MM.1S (cell line): ENCODE results near the gene ST6GAL1.

Source experiments
- DNase-seq: peaks from one replicate; pipeline ENCODE4 v3.0.0-alpha.2; 2015
- H2AFZ ChIP-seq: fragments of 300-600 bp; sonication (generic); 2 replicates; pipeline ENCODE4 v1.6.0; 2016; ENCODE audit warnings: antibody characterized with exemption, low read length
- H3F3A ChIP-seq: fragments of 300-600 bp; sonication (generic); 2 replicates; pipeline ENCODE4 v1.6.1; 2016; ENCODE audit warnings: mild to moderate bottlenecking, antibody characterized with exemption, low read length, moderate library complexity, mixed read lengths; ENCODE audit not compliant: insufficient read depth
- H3K27ac ChIP-seq: fragments of 300-600 bp; sonication (generic); 2 replicates; pipeline ENCODE4 v1.5.1; 2016; ENCODE audit warnings: mild to moderate bottlenecking, low read length
- H3K27me3 ChIP-seq: fragments of 300-600 bp; sonication (generic); replicated peaks from 2 replicates; pipeline ENCODE4 v1.6.0; 2016; ENCODE audit warnings: low read length; ENCODE audit not compliant: insufficient read depth
- H3K36me3 ChIP-seq: fragments of 300-600 bp; sonication (generic); replicated peaks from 2 replicates; pipeline ENCODE4 v1.6.1; 2016; ENCODE audit warnings: mild to moderate bottlenecking, low read length, mixed read lengths; ENCODE audit not compliant: insufficient read depth
- H3K4me1 ChIP-seq: fragments of 300-600 bp; sonication (generic); 2 replicates; pipeline ENCODE4 v1.6.1; 2016; ENCODE audit warnings: low read length, mixed read lengths
- H3K4me2 ChIP-seq: fragments of 300-600 bp; sonication (generic); 2 replicates; pipeline ENCODE4 v1.6.0; 2016; ENCODE audit warnings: low read depth, low read length
- H3K4me3 ChIP-seq: fragments of 300-600 bp; sonication (generic); 2 replicates; pipeline ENCODE4 v1.5.1; 2016; ENCODE audit warnings: low read length, mixed read lengths
- H3K79me2 ChIP-seq: fragments of 300-600 bp; sonication (generic); 2 replicates; pipeline ENCODE4 v1.6.1; 2016; ENCODE audit warnings: mixed run types, low read length, mixed read lengths
- H3K9ac ChIP-seq: fragments of 300-600 bp; sonication (generic); 2 replicates; pipeline ENCODE4 v1.6.1; 2016; ENCODE audit warnings: low read length, mixed read lengths
- H3K9me2 ChIP-seq: fragments of 300-600 bp; sonication (generic); replicated peaks from 2 replicates; pipeline ENCODE4 v1.6.1; 2016; ENCODE audit warnings: mild to moderate bottlenecking, low read length, mixed read lengths; ENCODE audit not compliant: insufficient read depth
- H3K9me3 ChIP-seq: fragments of 300-600 bp; sonication (generic); replicated peaks from 2 replicates; pipeline ENCODE4 v1.6.1; 2016; ENCODE audit warnings: mild to moderate bottlenecking, low read length, mixed read lengths; ENCODE audit not compliant: insufficient read depth
- H4K20me1 ChIP-seq: fragments of 300-600 bp; sonication (generic); 2 replicates; pipeline ENCODE4 v1.6.1; 2016; ENCODE audit warnings: mild to moderate bottlenecking, low read length, moderate library complexity, mixed read lengths; ENCODE audit not compliant: insufficient read depth
- CTCF ChIP-seq: fragments of 300-600 bp; sonication (generic); IDR thresholded peaks from 2 replicates; pipeline ENCODE4 v1.5.1; 2016; ENCODE audit warnings: antibody characterized with exemption, low read length, mixed read lengths
- EZH2 ChIP-seq: fragments of 300-600 bp; sonication (generic); optimal IDR thresholded peaks from 2 replicates; pipeline ENCODE3; 2017; ENCODE audit warnings: low read depth, mild to moderate bottlenecking, antibody characterized with exemption, low read length, mixed read lengths
- EZH2phosphoT487 ChIP-seq: fragments of 300-600 bp; sonication (generic); IDR thresholded peaks from 2 replicates; pipeline ENCODE4 v1.6.1; 2018; ENCODE audit warnings: antibody characterized with exemption, low read length

The ST6GAL1 gene

GRCh38 chr3:187086831-187087230 lies 156.5 kb downstream of the ST6GAL1 start:
- H3K4me1 ChIP-seq: peaks cover 22% of the 10 kb centered on the region
- no peaks in the 10 kb centered on the region for H3K9me2 ChIP-seq
- no peak overlapping the region for H3K27ac ChIP-seq
- TF ChIP-seq CTCF: no peak
- TF ChIP-seq EZH2: no peak
- no peak for TF ChIP-seq EZH2phosphoT487
- no peak overlapping the region for H2AFZ ChIP-seq
- H3K36me3 ChIP-seq: no peaks in the 10 kb centered on the region
- H3K79me2 ChIP-seq: no peaks in the 10 kb centered on the region
- no peak overlapping the region for H3K4me2 ChIP-seq
- no peak for DNase-seq
- no peaks in the 10 kb centered on the region for H4K20me1 ChIP-seq
- H3K9me3 ChIP-seq: no peaks in the 10 kb centered on the region
- H3K27me3 ChIP-seq: no peaks in the 10 kb centered on the region
- H3K4me3 ChIP-seq: no peak overlapping the region
- H3F3A ChIP-seq: peaks cover 15% of the 10 kb centered on the region
- H3K9ac ChIP-seq: no peak overlapping the region

- Histone ChIP-seq H3K36me3 (0 out of 2 replicates have a peak, but pooled peaks cover under 1% of the 10 kb centered on the region), H3K9me2 (no peaks in the 10 kb centered on the region), H3K27ac (peak overlapping the region; percentile 44; the same call in 1 of the 2 replicates), H3K27me3 (no peaks in the 10 kb centered on the region), H3K4me2 (peak overlapping the region; percentile 42), H2AFZ (no peak overlapping the region), H3K4me3 (no peak overlapping the region), H4K20me1 (no peaks in the 10 kb centered on the region), H3K9me3 (no peaks in the 10 kb centered on the region), H3K9ac (no peak overlapping the region), H3F3A (peaks cover 15% of the 10 kb centered on the region), H3K4me1 (peaks cover 22% of the 10 kb centered on the region), H3K79me2 (no peaks in the 10 kb centered on the region)
- peak; percentile 78 for DNase-seq
- no peak for TF ChIP-seq EZH2phosphoT487
- TF ChIP-seq CTCF: no peak
- no peak for TF ChIP-seq EZH2
These were observed 158.4 kb downstream of the ST6GAL1 start for GRCh38 chr3:187088701-187089100.

GRCh38 chr3:187093320-187093719 lies 163.0 kb downstream of the ST6GAL1 start:
- H3K9me3 ChIP-seq: no peaks in the 10 kb centered on the region
- H3K27ac ChIP-seq: no peak overlapping the region
- H3F3A ChIP-seq: peaks cover 16% of the 10 kb centered on the region
- peaks cover 28% of the 10 kb centered on the region for H3K79me2 ChIP-seq
- no peaks in the 10 kb centered on the region for H3K9me2 ChIP-seq
- no peak overlapping the region for H2AFZ ChIP-seq
- 0 out of 2 replicates have a peak, but pooled peaks cover 3% of the 10 kb centered on the region for H3K36me3 ChIP-seq
- no peak overlapping the region for H3K9ac ChIP-seq
- H3K27me3 ChIP-seq: no peaks in the 10 kb centered on the region
- peaks cover 36% of the 10 kb centered on the region for H3K4me1 ChIP-seq
- no peak overlapping the region for H3K4me2 ChIP-seq
- DNase-seq: no peak
- TF ChIP-seq EZH2 (no peak), EZH2phosphoT487 (no peak), CTCF (no peak)
- no peaks in the 10 kb centered on the region for H4K20me1 ChIP-seq
- H3K4me3 ChIP-seq: no peak overlapping the region
